ENCODE results near the gene CAMKMT.

DNA sequence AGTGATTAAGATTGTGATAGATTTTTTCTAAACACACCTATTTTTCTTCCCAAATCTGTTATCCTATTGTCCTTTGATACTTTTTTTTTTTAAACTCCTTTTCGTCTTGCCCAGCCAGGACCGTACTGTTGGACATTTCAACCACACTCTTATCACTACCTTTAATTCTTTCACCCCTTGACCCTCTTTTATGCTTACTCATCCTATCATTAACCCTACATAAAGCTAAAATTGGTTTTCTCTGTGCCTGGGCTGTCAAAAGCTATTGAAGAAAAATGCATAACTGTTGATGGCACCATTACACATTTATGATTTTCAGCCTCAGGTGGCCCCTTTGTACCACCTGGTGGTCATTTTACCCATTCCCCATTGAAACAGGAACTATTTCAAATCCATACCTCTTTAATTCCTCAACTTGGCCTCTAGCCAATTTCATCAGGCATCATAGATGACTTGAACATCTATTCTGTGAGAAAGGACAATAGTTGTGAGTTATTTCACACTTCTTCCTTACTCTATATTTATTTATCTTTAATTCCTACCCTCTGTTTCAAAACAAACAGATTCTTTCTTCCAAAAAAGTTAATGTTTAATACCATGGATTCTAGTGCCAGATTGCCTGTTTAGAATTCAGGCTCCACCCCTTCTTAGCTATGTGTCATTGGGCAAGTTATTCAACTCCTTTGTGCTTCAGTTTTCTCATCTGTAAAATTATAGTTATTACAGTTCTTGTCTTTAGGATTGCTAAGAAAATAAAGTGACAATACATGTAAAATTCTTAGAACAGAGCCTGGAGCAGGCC is 258.6 kb downstream of the CAMKMT start:
- TF ChIP-seq, protein P1, sequence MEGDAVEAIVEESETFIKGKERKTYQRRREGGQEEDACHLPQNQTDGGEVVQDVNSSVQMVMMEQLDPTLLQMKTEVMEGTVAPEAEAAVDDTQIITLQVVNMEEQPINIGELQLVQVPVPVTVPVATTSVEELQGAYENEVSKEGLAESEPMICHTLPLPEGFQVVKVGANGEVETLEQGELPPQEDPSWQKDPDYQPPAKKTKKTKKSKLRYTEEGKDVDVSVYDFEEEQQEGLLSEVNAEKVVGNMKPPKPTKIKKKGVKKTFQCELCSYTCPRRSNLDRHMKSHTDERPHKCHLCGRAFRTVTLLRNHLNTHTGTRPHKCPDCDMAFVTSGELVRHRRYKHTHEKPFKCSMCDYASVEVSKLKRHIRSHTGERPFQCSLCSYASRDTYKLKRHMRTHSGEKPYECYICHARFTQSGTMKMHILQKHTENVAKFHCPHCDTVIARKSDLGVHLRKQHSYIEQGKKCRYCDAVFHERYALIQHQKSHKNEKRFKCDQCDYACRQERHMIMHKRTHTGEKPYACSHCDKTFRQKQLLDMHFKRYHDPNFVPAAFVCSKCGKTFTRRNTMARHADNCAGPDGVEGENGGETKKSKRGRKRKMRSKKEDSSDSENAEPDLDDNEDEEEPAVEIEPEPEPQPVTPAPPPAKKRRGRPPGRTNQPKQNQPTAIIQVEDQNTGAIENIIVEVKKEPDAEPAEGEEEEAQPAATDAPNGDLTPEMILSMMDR (IDR thresholded peaks at IDR 0.05): no peak
- no peak for TF ChIP-seq POLR2AphosphoS5 (IDR thresholded peaks at IDR 0.05)
- no peak for TF ChIP-seq POLR2A (IDR thresholded peaks at IDR 0.05)
- TF ChIP-seq EP300 (IDR thresholded peaks at IDR 0.05): no peak
